Measurements from ENCODE around the gene FANCC. TPM values are rescaled to one million over a fixed set of nuclear protein-coding genes. Genes with fewer than 3 reads are reported as not detected.
A peak's percentile ranks its signal among the peaks of the same experiment; 100 is the strongest.
"Not testable (repeated sequence)": the region's sequence is repeated elsewhere in the genome, so short reads cannot be mapped to it uniquely, and the experiment has no call there.

FANCC gene
- total RNA-seq, 4 donors from 2014 or later = 2.2 to 9.3 (median 6.5) TPM

DNA sequence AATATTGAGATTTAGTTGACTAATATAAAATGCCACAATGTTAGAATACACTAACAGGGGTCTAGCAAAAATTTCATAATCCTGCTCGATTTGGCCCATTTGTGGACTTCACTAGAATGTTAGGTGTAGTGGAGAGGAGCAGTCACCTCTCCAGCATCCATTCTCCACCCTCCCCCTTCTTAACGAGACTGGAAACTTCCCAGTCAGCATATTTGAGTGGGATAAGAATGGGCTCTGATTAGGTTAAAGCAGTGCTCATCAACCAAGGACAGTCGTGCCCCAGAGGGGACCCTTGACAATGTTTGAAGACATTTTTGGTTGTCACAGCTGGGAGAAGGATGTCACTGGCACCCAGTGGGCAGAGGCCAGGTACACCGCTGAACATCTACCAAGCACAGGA lies 46.7 kb downstream of the FANCC start:
- H3K4me1 ChIP-seq = peaks cover 0 to 3% (median 0%) of the 10 kb centered on the region in 3 donors
- 77 to 81% methylated on average over 4 of the region's 4 CpGs for WGBS, 2 donors
- H3K9me3 ChIP-seq = no peaks in the 10 kb centered on the region
- no peak overlapping the region for H3K4me3 ChIP-seq
- H3K27ac ChIP-seq = no peak overlapping the region
- DNase-seq = no peak
- intact Hi-C loops (cut with DNase I) = no loop called here
- TF ChIP-seq, protein P1, sequence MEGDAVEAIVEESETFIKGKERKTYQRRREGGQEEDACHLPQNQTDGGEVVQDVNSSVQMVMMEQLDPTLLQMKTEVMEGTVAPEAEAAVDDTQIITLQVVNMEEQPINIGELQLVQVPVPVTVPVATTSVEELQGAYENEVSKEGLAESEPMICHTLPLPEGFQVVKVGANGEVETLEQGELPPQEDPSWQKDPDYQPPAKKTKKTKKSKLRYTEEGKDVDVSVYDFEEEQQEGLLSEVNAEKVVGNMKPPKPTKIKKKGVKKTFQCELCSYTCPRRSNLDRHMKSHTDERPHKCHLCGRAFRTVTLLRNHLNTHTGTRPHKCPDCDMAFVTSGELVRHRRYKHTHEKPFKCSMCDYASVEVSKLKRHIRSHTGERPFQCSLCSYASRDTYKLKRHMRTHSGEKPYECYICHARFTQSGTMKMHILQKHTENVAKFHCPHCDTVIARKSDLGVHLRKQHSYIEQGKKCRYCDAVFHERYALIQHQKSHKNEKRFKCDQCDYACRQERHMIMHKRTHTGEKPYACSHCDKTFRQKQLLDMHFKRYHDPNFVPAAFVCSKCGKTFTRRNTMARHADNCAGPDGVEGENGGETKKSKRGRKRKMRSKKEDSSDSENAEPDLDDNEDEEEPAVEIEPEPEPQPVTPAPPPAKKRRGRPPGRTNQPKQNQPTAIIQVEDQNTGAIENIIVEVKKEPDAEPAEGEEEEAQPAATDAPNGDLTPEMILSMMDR (IDR thresholded peaks at IDR 0.05) = no peak
- no peak for TF ChIP-seq POLR2A (IDR thresholded peaks at IDR 0.05)
- H3K27me3 ChIP-seq = no peaks in the 10 kb centered on the region
- no peaks in the 10 kb centered on the region for H3K36me3 ChIP-seq

DNA sequence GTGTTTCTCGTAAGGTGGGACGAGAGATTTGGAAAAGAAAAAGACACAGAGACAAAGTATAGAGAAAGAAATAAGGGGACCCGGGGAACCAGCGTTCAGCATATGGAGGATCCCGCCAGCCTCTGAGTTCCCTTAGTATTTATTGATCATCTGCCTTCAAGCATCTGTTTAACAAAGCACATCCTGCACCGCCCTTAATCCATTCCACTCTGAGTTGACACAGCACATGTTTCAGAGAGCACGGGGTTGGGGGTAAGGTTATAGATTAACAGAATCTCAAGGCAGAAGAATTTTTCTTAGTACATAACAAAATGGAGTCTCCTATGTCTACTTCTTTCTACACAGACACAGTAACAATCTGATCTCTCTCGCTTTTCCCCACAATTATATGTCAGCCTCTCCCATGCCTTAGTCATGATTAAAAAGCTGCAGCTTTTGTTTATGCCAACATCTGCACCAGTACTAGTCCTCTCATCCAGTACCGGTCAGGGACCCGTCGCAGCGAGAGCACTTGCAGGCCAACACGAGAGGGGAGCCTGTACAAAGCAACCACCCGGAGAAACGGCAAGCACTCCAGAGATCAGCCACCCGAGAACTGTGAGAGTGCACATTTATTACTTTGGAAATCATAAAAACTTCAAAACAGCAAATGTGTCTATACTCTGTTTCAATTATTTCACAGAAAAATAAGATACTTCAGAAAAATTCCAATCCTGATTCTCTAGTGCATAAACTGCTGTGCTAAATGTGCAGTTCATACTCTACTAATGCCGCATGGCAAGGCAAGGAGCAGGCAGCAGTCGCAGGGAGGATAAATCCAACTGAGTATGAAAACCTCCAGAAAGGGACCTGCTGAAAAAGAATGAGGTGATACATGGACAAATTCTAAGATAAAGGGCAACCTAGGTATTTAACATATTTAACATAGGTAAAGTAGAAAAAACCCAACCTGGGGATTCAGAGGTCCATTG lies 47.4 kb downstream of the FANCC start:
- intact Hi-C loops (cut with DNase I); H3K4me3 ChIP-seq; H3K27me3 ChIP-seq; DNase-seq; H3K27ac ChIP-seq; H3K4me1 ChIP-seq; H3K36me3 ChIP-seq; H3K9me3 ChIP-seq: not testable (repeated sequence)
- 76 to 82% methylated on average over 12 to 15 of the region's 18 CpGs for WGBS, 2 donors

DNA sequence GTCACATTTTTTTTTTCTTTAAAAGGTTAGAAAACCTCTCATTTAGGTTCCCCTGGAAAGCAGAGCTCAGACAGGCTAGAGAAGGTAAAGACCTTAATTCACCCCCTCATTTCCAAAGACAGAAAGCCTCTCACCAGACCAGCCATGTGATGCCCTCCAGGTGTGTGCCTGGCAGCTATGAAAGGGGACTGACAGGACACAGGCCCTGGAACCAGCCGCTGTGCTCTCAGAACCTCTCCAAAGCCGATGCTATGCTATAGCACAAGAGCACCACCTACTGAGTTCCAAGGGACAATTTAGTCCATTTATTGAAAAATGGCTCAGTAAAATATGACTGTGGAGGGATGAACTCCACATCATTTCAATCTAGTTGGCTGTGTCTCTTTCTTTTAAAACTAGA lies 48.8 kb downstream of the FANCC start:
- Histone ChIP-seq H3K36me3 (no peaks in the 10 kb centered on the region), H3K27me3 (no peaks in the 10 kb centered on the region), H3K4me3 (no peak overlapping the region), H3K9me3 (no peaks in the 10 kb centered on the region), H3K27ac (no peak overlapping the region), H3K4me1 (peaks cover 0 to 8% (median 0%) of the 10 kb centered on the region in 3 donors)
- intact Hi-C loops (cut with DNase I) = no loop called here
- DNase-seq = no peak
- WGBS, 2 donors = 0 to 37% methylated on average over 2 of the region's 2 CpGs
- TF ChIP-seq, protein P1 (IDR thresholded peaks at IDR 0.05) = peak in 4 of 6 experiments; percentile 18 to 35 (median 31)
- TF ChIP-seq POLR2A (IDR thresholded peaks at IDR 0.05) = no peak

DNA sequence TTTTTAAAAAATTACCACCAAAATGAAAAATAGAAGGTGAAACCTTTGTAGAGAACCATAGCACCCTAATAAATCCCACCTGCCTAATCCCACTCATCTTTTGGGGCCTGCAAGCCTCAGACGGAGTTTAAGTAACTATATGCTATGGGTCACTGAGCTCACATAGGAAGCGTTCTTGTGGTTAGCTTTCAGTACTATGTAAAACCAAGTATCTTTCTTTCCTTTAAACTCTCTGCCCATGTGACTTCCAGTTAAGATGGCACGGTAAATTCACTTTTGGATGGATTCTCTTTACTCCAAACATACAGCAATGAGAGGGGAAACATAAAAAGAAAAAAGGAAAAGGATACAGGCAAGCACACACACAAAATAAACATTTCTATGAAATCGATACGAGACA lies 50.9 kb downstream of the FANCC start:
- intact Hi-C loops (cut with DNase I) = no loop called here
- TF ChIP-seq, protein P1 (IDR thresholded peaks at IDR 0.05) = no peak
- no peak for TF ChIP-seq POLR2A (IDR thresholded peaks at IDR 0.05)
- Histone ChIP-seq H3K4me3 (no peak overlapping the region), H3K9me3 (no peaks in the 10 kb centered on the region), H3K36me3 (no peaks in the 10 kb centered on the region), H3K4me1 (peaks cover 0 to 8% (median 0%) of the 10 kb centered on the region in 3 donors), H3K27ac (no peak overlapping the region), H3K27me3 (no peaks in the 10 kb centered on the region)
- WGBS, 2 donors = 80 to 84% methylated on average over 5 of the region's 5 CpGs
- no peak for DNase-seq

DNA sequence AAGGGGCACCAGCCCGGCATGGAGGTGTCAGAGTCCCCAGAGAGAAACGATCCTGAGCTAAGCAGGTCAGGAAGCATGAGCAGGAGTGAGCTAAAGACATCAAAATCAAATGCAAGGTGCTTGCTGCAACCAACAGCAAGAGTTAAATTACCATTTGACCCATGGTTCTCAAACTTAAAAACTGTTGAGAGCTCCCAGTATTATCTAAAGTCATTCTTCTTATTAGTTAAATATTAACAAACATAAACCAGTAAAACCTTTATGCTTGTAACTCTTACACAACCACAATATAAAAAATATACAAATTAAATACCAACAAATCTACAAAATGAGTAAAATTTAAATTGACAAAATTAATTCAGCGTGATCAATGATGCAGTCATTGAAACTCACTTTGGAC lies 51.5 kb downstream of the FANCC start:
- H3K4me1 ChIP-seq = peaks cover 0 to 8% (median 0%) of the 10 kb centered on the region in 3 donors
- H3K9me3 ChIP-seq = no peaks in the 10 kb centered on the region
- WGBS, 2 donors = 79 to 87% methylated on average over 3 of the region's 3 CpGs
- intact Hi-C loops (cut with DNase I) = no loop called here
- H3K27ac ChIP-seq = no peak overlapping the region
- no peaks in the 10 kb centered on the region for H3K36me3 ChIP-seq
- DNase-seq = no peak
- TF ChIP-seq POLR2A (IDR thresholded peaks at IDR 0.05) = no peak
- TF ChIP-seq, protein P1 (IDR thresholded peaks at IDR 0.05) = no peak
- no peaks in the 10 kb centered on the region for H3K27me3 ChIP-seq
- H3K4me3 ChIP-seq = no peak overlapping the region
